SK-N-SH (cell line): Measurements from ENCODE around the gene LIX1L. TPM values are rescaled to one million over a fixed set of nuclear protein-coding genes. Genes with fewer than 3 reads are reported as not detected.

Experiments used
- CTCF ChIA-PET: fragments of 300-600, 350-600 bp; formaldehyde crosslinking; extraction: SDS; loops from one replicate; lab custom pipeline; 2021; lab: Yijun Ruan, JAX
- POLR2A ChIA-PET: fragments of 350-600 bp; sonication (Branson Sonifier 250); formaldehyde crosslinking; extraction: SDS; loops from one replicate; lab custom pipeline; 2020; ENCODE audit warnings: antibody characterized with exemption, inconsistent platforms; lab: Yijun Ruan, JAX
- DNase-seq: peaks from one replicate; pipeline ENCODE4 v3.0.0; 2012
- H2AFZ ChIP-seq: fragments of 200-600 bp; sonication (generic); 2 replicates; pipeline ENCODE4 v1.8.1; 2016; ENCODE audit warnings: antibody characterized with exemption, mild to moderate bottlenecking, low read depth
- H3F3A ChIP-seq: fragments of 200-600 bp; sonication (generic); replicated peaks from 2 replicates; pipeline ENCODE3; 2016; ENCODE audit warnings: antibody characterized with exemption, mild to moderate bottlenecking; ENCODE audit not compliant: insufficient read depth
- H3K27ac ChIP-seq, 2 experiments: fragments of 200-500 bp in 1 of 2; fragments of 200-600 bp in 1 of 2; sonication (Bioruptor generic) in 1 of 2; sonication (generic), shearing (Covaris generic) in 1 of 2; 2 replicates each; pipeline versions ENCODE4 v1.5.1 to v1.6.1; 2014 to 2016; ENCODE audit warnings: low read depth in 2 of 2, inconsistent platforms in 1 of 2, low read length in 1 of 2, mild to moderate bottlenecking in 1 of 2, mixed read lengths in 1 of 2
- H3K27me3 ChIP-seq: fragments of 200-600 bp; sonication (generic), shearing (Covaris generic); 2 replicates; pipeline ENCODE4 v1.6.1; 2016; ENCODE audit warnings: mixed run types; ENCODE audit not compliant: insufficient read depth
- H3K36me3 ChIP-seq, 2 experiments: fragments of 200-500 bp in 1 of 2; fragments of 200-600 bp in 1 of 2; sonication (Bioruptor generic) in 1 of 2; sonication (generic) in 1 of 2; replicated peaks in 1 of 2; 2 replicates each; pipeline versions ENCODE3 to v1.5.1; 2014 to 2016; ENCODE audit warnings: low read length in 1 of 2, mild to moderate bottlenecking in 1 of 2; ENCODE audit not compliant: insufficient read depth in 2 of 2, control insufficient read depth in 1 of 2
- H3K4me1 ChIP-seq, 2 experiments: fragments of 200-500 bp in 1 of 2; fragments of 200-600 bp in 1 of 2; sonication (Bioruptor generic) in 1 of 2; sonication (generic), shearing (Covaris generic) in 1 of 2; 2 replicates each; pipeline versions ENCODE4 v1.5.1 to v1.6.1; 2014 to 2016; ENCODE audit warnings: low read depth in 1 of 2, low read length in 1 of 2, mixed run types in 1 of 2; ENCODE audit not compliant: insufficient read depth in 2 of 2, control insufficient read depth in 1 of 2
- H3K4me2 ChIP-seq: fragments of 200-600 bp; sonication (generic), shearing (Covaris generic); 2 replicates; pipeline ENCODE4 v1.6.1; 2017; ENCODE audit warnings: mixed run types
- H3K4me3 ChIP-seq, 2 experiments: fragments of 200-500 bp in 1 of 2; fragments of 200-600 bp in 1 of 2; sonication (Bioruptor generic) in 1 of 2; sonication (generic), shearing (Covaris generic) in 1 of 2; 2 replicates each; pipeline versions ENCODE4 v1.5.1 to v1.8.1; 2014 to 2016; ENCODE audit warnings: low read depth in 2 of 2, inconsistent platforms in 1 of 2, low read length in 1 of 2, mild to moderate bottlenecking in 1 of 2, mixed read lengths in 1 of 2, moderate library complexity in 1 of 2
- H3K79me2 ChIP-seq: fragments of 200-600 bp; sonication (generic); 2 replicates; pipeline ENCODE4 v1.8.1; 2017; ENCODE audit warnings: mild to moderate bottlenecking; ENCODE audit not compliant: insufficient read depth
- H3K9ac ChIP-seq: fragments of 200-600 bp; sonication (generic); 2 replicates; pipeline ENCODE4 v1.6.1; 2017; ENCODE audit warnings: mixed run types
- H3K9me2 ChIP-seq: fragments of 200-600 bp; sonication (generic); 2 replicates; pipeline ENCODE4 v1.6.1; 2017; ENCODE audit warnings: mixed run types
- H3K9me3 ChIP-seq: fragments of 200-600 bp; sonication (generic); 2 replicates; pipeline ENCODE4 v1.6.1; 2017; ENCODE audit warnings: mixed run types, mild to moderate bottlenecking, moderate library complexity
- H4K20me1 ChIP-seq: fragments of 200-600 bp; sonication (generic); 2 replicates; pipeline ENCODE4 v1.6.1; 2017; ENCODE audit warnings: mild to moderate bottlenecking, mixed run types; ENCODE audit not compliant: insufficient read depth
- ELF1 ChIP-seq: IDR thresholded peaks from 2 replicates; pipeline ENCODE4 v1.4.0; 2012
- FOSL2 ChIP-seq: IDR thresholded peaks from 2 replicates; pipeline ENCODE4 v1.4.0; 2012; ENCODE audit warnings: low read depth, mild to moderate bottlenecking, moderate library complexity, borderline replicate concordance
- FOXM1 ChIP-seq: IDR thresholded peaks from 2 replicates; pipeline ENCODE4 v1.4.0; 2012; ENCODE audit warnings: low read depth, mild to moderate bottlenecking
- GABPA ChIP-seq: IDR thresholded peaks from 2 replicates; pipeline ENCODE4 v1.4.0; 2012; ENCODE audit warnings: low read depth, mild to moderate bottlenecking
- JUND ChIP-seq: IDR thresholded peaks from 2 replicates; pipeline ENCODE4 v1.4.0; 2012
- MXI1 ChIP-seq: IDR thresholded peaks from 2 replicates; pipeline ENCODE4 v1.6.1; 2012; ENCODE audit warnings: mild to moderate bottlenecking, low read depth, low read length, improper control_type of control experiment
- RFX5 ChIP-seq: IDR thresholded peaks from 2 replicates; pipeline ENCODE4 v1.6.1; 2012; ENCODE audit warnings: mild to moderate bottlenecking, improper control_type of control experiment, low read length
- SIN3A ChIP-seq: IDR thresholded peaks from 2 replicates; pipeline ENCODE4 v1.6.1; 2012; ENCODE audit warnings: low read depth, mild to moderate bottlenecking, low read length, moderate library complexity, borderline replicate concordance
- TCF12 ChIP-seq: IDR thresholded peaks from 2 replicates; pipeline ENCODE4 v1.4.0; 2012
- TEAD4 ChIP-seq: IDR thresholded peaks from 2 replicates; pipeline ENCODE4 v1.4.0; 2012; ENCODE audit warnings: mild to moderate bottlenecking, borderline replicate concordance; ENCODE audit not compliant: insufficient read depth
- USF2 ChIP-seq: fragments of 150-350 bp; IDR thresholded peaks from 2 replicates; pipeline ENCODE4 v1.6.1; 2017; ENCODE audit warnings: antibody characterized with exemption, low read length, low read depth, borderline replicate concordance
- WGBS: methylation state at CpG from one replicate; pipeline ENCODE4 v1.1.6; 2017; ENCODE audit warnings: low lambda C conversion rate; 5-methylcytosine and 5-hydroxymethylcytosine counted together
- polyA plus RNA-seq, 3 experiments: library from polyadenylated mRNA; depleted of rRNA; stranded (reverse); fragments of >200 nt; gene quantifications; 2 replicates each; pipeline ENCODE4 v1.2.3, GENCODE V29; 2012
- TF ChIP-seq, protein P1 (sequence below): fragments of 150-350 bp; IDR thresholded peaks from 2 replicates; pipeline ENCODE4 v1.6.1; 2016; ENCODE audit warnings: mild to moderate bottlenecking, low read depth, low read length
- TF ChIP-seq, protein P2 (sequence below): IDR thresholded peaks from 2 replicates; pipeline ENCODE4 v1.4.0; 2012; ENCODE audit warnings: low read depth, borderline replicate concordance
- TF ChIP-seq, protein P3 (sequence below): IDR thresholded peaks from 2 replicates; pipeline ENCODE4; 2012

LIX1L gene
- polyA plus RNA-seq, 1 of the 3 experiments (the other 2 are of a cell fraction): 39.1 TPM

- H3K4me2 ChIP-seq: peak overlapping the region; percentile 95; the same call in 1 of the 2 replicates
- peak overlapping the region; percentile 69 to 76; a peak in 3 of 4 replicates for H3K4me3 ChIP-seq
- no peak for DNase-seq
- no peak overlapping the region for H2AFZ ChIP-seq
- CTCF ChIA-PET: interaction anchor here (1.0 to 2.3 kb wide), 5 partner anchors 17 to 115 kb away, joined by 3 to 9 read pairs (median 4); partner anchors contain the start of gene NUDT17
- H3K9me2 ChIP-seq: no peaks in the 10 kb centered on the region
- H3K4me1 ChIP-seq: peaks cover 38 to 62% of the 10 kb centered on the region in 2 experiments
- H3F3A ChIP-seq: peaks cover 42% of the 10 kb centered on the region
- H3K27ac ChIP-seq: peak overlapping the region in 1 of 2 experiments; percentile 95; a peak in 3 of 4 replicates
- no peaks in the 10 kb centered on the region for H3K9me3 ChIP-seq
- H4K20me1 ChIP-seq: no peaks in the 10 kb centered on the region; the same call in 1 of the 2 replicates
- WGBS: 18% methylated on average over 12 of the region's 12 CpGs
- no peaks in the 10 kb centered on the region for H3K36me3 ChIP-seq
- H3K27me3 ChIP-seq: no peaks in the 10 kb centered on the region
- POLR2A ChIA-PET: interaction anchor here (1.2 to 1.6 kb wide), 2 partner anchors 33 to 101 kb away, joined by 5 to 7 read pairs; partner anchors contain the start of genes PIAS3 and RBM8A
- no peak for TF ChIP-seq TCF12
- TF ChIP-seq ELF1: no peak
- no peak for TF ChIP-seq SIN3A
- TF ChIP-seq, protein P1, sequence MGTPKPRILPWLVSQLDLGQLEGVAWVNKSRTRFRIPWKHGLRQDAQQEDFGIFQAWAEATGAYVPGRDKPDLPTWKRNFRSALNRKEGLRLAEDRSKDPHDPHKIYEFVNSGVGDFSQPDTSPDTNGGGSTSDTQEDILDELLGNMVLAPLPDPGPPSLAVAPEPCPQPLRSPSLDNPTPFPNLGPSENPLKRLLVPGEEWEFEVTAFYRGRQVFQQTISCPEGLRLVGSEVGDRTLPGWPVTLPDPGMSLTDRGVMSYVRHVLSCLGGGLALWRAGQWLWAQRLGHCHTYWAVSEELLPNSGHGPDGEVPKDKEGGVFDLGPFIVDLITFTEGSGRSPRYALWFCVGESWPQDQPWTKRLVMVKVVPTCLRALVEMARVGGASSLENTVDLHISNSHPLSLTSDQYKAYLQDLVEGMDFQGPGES: no peak
- no peak for TF ChIP-seq RFX5
- H3K79me2 ChIP-seq: peaks cover 24% of the 10 kb centered on the region
- H3K9ac ChIP-seq: no peak overlapping the region
Measured at GRCh38 chr1:145959957-145960467, 2.2 kb upstream of the LIX1L start.

DNA sequence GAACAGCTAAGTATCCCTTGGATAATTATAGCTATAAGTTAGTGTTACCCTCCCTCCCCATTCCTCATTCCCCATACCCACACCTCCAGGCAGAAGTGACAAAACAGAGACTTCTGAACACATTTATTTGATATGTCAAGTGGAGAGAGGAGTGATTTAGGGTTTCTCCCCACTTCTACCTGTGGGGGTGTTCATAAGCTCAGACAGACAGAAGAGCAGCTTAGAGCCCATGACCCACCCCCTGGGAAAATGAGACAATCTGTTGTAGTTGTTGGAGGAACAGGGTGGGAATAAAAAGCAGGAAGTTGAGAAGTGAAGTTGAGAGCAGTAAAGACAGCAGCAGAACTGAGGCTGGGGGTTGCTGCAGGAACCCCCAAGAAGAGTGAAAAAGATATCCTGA lies 1.5 kb upstream of the LIX1L start:
- no peak for DNase-seq
- H3K4me1 ChIP-seq: peaks cover 40 to 68% of the 10 kb centered on the region in 2 experiments
- POLR2A ChIA-PET: interaction anchor here (1.6 to 2.5 kb wide), 2 partner anchors 100 to 101 kb away, joined by 5 to 10 read pairs; partner anchors contain the start of gene PIAS3
- H3K9ac ChIP-seq: no peak overlapping the region
- peaks cover 31% of the 10 kb centered on the region for H3K79me2 ChIP-seq
- H3K9me2 ChIP-seq: no peaks in the 10 kb centered on the region
- no peaks in the 10 kb centered on the region for H3K9me3 ChIP-seq
- no peak overlapping the region for H2AFZ ChIP-seq
- TF ChIP-seq TEAD4 (no peak), GABPA (no peak), ELF1 (no peak), FOXM1 (no peak), MXI1 (no peak)
- H3K27ac ChIP-seq: no peak overlapping the region; a peak in 1 of 4 replicates
- no peaks in the 10 kb centered on the region for H3K27me3 ChIP-seq
- no peak overlapping the region for H3K4me3 ChIP-seq
- CTCF ChIA-PET: interaction anchor here (1.1 to 2.3 kb wide), 5 partner anchors 17 to 114 kb away, joined by 3 to 9 read pairs (median 4); partner anchors contain the start of gene NUDT17
- no peaks in the 10 kb centered on the region; the same call in 1 of the 2 replicates for H4K20me1 ChIP-seq
- no peaks in the 10 kb centered on the region for H3K36me3 ChIP-seq
- peaks cover 42% of the 10 kb centered on the region for H3F3A ChIP-seq
- peak overlapping the region; percentile 95; the same call in 1 of the 2 replicates for H3K4me2 ChIP-seq

DNA sequence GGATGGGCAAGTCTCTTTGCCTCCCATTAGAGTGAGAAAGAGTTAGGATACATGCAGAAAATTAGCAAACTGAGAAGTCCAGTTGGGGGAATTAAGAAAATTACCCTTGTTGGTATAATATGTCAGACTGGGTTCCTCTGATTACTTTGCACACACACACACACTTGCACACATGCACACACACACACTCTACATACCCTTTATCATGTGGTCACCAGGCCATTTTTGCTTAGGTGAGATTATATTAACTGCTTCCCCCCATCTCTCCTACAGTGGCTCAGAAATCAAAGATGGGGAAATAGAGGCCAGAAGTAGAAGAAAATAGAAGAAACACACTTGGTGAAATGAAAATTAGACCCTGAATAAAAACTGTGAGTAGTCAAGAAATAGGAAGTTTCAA lies 917 bp upstream of the LIX1L start:
- H3K4me2 ChIP-seq: peak overlapping the region; percentile 78; the same call in 1 of the 2 replicates
- no peaks in the 10 kb centered on the region for H3K36me3 ChIP-seq
- no peak overlapping the region for H2AFZ ChIP-seq
- H4K20me1 ChIP-seq: no peaks in the 10 kb centered on the region; the same call in 1 of the 2 replicates
- peaks cover 37 to 63% of the 10 kb centered on the region in 2 experiments for H3K4me1 ChIP-seq
- peak overlapping the region; percentile 82 to 99; a peak in 3 of 4 replicates for H3K27ac ChIP-seq
- ChIA-PET CTCF (interaction anchor here (1.2 to 2.3 kb wide), 4 partner anchors 18 to 99 kb away, joined by 4 to 9 read pairs (median 6); partner anchors contain the start of gene PIAS3), POLR2A (interaction anchor here (1.1 to 2.5 kb wide), 4 partner anchors 15 to 100 kb away, joined by 3 to 34 read pairs (median 8); partner anchors contain the start of genes PEX11B, PIAS3 and RBM8A)
- no peaks in the 10 kb centered on the region for H3K27me3 ChIP-seq
- H3F3A ChIP-seq: peaks cover 36% of the 10 kb centered on the region
- H3K79me2 ChIP-seq: peaks cover 37% of the 10 kb centered on the region
- H3K9ac ChIP-seq: no peak overlapping the region
- no peak for DNase-seq
- H3K4me3 ChIP-seq: no peak overlapping the region
- no peaks in the 10 kb centered on the region for H3K9me2 ChIP-seq
- H3K9me3 ChIP-seq: no peaks in the 10 kb centered on the region
- TF ChIP-seq, protein P1: no peak
- TF ChIP-seq, protein P2, sequence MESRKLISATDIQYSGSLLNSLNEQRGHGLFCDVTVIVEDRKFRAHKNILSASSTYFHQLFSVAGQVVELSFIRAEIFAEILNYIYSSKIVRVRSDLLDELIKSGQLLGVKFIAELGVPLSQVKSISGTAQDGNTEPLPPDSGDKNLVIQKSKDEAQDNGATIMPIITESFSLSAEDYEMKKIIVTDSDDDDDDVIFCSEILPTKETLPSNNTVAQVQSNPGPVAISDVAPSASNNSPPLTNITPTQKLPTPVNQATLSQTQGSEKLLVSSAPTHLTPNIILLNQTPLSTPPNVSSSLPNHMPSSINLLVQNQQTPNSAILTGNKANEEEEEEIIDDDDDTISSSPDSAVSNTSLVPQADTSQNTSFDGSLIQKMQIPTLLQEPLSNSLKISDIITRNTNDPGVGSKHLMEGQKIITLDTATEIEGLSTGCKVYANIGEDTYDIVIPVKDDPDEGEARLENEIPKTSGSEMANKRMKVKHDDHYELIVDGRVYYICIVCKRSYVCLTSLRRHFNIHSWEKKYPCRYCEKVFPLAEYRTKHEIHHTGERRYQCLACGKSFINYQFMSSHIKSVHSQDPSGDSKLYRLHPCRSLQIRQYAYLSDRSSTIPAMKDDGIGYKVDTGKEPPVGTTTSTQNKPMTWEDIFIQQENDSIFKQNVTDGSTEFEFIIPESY: no peak
- TF ChIP-seq, protein P3, sequence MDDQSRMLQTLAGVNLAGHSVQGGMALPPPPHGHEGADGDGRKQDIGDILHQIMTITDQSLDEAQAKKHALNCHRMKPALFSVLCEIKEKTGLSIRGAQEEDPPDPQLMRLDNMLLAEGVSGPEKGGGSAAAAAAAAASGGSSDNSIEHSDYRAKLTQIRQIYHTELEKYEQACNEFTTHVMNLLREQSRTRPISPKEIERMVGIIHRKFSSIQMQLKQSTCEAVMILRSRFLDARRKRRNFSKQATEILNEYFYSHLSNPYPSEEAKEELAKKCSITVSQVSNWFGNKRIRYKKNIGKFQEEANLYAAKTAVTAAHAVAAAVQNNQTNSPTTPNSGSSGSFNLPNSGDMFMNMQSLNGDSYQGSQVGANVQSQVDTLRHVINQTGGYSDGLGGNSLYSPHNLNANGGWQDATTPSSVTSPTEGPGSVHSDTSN: no peak
- TF ChIP-seq SIN3A (no peak), FOSL2 (no peak), JUND (no peak), USF2 (no peak)
